CD4-positive, alpha-beta T cell treated with Interleukin-2 at 100 ng/mL for 4 hours (primary cell): ENCODE measurements around the gene CABP1.
A peak's percentile ranks its signal among the peaks of the same experiment; 100 is the strongest.

Experiments used
- DNase-seq: peaks from one replicate; pipeline ENCODE4 v3.0.0-alpha.2; 2020; ENCODE audit warnings: low spot score

Gene CABP1

GRCh38 chr12:120693848-120694247 lies 53.4 kb downstream of the CABP1 start:
- no peak for DNase-seq

DNA sequence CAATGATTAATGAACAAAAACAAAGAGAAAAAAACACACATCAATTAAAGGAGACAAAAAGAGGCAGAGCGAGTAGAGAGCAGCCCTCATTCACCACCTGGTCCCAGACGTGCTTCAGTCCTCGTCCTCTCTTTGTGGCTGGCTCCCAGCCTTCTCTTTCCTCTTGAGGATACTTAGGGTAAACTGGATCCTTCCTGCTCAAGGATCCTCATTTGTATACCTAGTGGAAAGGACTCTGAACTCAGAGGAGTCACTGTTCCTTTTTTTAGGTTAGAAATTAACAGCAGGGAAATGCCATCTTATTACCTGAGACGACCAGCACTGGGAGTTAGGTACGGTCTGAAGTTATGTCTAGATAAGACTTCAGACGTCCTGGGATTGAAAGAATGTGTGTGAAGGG lies 56.2 kb downstream of the CABP1 start:
- no peak for DNase-seq

DNA sequence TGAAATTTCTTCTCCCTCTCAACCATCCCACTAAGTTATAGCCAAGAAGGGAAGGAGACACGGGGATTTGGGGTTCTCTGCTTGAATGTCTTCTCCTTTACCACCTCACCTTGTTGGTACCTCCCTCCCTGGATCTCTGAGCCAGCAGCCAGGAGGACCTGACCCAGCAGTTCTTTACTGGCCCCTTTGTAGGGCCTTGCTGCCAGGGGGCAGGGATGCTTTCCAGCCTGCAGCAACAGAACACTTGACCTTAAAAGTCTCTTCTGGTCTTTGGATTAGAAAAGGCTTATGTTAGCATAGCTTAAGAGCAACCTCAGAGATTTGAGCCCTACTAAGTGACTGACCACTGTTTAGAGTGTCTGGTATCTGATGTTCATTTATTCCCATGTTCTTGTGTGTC lies 56.9 kb downstream of the CABP1 start:
- no peak for DNase-seq

DNA sequence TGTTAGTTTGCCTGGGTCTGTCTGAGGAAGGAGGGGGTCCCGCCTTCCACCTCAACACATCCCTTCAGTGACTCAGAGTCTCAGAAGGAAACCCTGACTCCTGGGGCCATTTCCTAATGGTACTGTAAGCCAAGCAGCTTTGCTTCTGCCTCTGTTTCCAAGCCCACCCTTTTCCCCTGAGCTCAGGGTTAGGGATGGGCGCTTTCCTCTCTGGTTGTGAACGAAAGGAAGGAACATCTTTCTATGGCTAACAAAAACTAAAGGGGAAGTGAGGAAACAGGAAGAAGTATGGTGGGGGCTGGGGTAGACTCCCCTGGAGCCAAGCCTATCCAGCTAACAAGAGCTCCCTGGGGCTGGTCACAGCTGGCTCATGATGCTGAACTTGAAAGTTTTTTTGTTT lies 58.2 kb downstream of the CABP1 start:
- DNase-seq = no peak

- DNase-seq = no peak
Measured at GRCh38 chr12:120699553-120699952, 59.1 kb downstream of the CABP1 start.

DNA sequence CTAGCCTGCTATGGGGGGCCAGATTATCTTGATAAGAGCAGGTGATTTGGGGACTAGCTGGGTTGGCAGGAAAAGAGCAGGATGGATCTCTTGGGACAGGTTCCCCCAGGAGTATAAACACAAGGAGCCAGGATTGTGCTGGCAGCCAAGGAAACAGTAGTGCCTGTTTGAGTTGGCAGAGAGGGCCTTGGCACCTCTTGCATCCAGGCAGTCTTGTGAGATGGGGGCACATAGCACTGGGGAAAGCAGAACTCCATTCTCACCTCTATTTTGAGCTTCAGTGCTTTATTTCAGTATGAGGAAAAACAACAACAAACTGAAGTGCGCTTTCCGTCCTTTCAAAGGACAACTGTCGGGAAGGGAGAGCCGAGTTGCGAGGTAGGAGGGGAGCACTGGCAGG lies 60.5 kb downstream of the CABP1 start:
- DNase-seq = no peak

GRCh38 chr12:120702637-120703036 lies 62.2 kb downstream of the CABP1 start:
- no peak for DNase-seq

- DNase-seq = no peak
Measured at GRCh38 chr12:120703311-120703942, 63.0 kb downstream of the CABP1 start.

GRCh38 chr12:120705618-120706017 lies 65.2 kb downstream of the CABP1 start:
- no peak for DNase-seq

DNA sequence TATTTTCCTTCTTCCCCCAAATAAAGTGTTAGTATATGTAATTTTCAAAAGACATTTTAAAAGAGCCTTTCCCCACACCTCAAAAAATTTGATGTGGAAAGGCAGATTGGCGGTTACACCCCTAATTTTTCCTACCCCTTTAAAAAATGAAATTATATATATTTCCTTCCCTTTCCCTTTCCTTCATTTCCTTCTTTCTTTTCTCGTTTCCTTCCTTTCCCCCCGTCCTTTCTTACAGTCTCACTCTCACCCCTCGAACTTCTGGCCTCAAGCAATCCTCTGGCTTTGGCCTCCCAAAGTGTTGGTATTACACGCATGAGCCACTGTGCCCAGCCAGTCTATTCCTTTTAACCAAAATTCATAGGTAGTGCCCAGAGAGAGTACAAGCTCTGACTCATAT lies 65.6 kb downstream of the CABP1 start:
- no peak for DNase-seq

GRCh38 chr12:120708651-120709050 lies 68.2 kb downstream of the CABP1 start:
- DNase-seq = no peak

DNA sequence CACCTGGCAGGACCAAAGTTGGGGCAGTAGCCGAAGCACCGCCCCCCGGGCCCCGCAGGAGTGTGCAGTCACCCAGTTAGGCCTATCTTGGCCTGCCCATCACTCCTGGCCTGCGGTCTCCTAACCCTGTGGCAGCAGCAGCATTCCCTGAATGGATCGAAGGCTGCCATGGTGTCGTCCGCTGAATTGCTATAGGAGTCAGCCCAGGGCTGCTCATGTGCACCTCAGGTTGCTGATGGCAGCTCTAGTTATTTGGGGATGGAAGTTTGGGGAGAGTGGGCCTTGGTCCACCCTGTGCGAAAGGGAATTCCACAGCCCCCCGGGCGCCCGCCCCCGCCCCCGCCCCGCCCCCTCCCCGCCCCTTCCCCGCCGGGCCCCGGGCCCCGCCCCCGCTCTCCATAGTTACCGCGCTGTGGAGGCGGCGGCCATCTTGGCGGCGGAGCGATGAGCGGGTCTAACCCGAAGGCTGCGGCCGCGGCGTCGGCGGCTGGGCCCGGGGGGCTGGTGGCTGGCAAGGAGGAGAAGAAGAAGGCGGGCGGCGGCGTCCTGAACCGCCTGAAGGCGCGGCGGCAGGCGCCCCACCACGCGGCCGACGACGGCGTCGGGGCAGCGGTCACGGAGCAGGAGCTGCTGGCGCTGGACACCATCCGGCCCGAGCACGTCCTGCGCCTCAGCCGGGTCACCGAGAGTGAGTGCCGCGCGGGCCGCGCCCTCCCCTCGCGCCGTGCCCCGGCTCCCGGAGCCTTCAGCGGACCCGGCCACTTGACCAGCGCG lies 69.8 kb downstream of the CABP1 start, which contains the start of gene UNC119B:
Gene UNC119B (plus strand): TSS at position 428 of the 774 bp plus-strand sequence. CDS start 17 bp downstream, at position 445.
- peak; percentile 68 for DNase-seq

GRCh38 chr12:120710805-120711296 lies 70.4 kb downstream of the CABP1 start:
- DNase-seq = peak; percentile 17

DNA sequence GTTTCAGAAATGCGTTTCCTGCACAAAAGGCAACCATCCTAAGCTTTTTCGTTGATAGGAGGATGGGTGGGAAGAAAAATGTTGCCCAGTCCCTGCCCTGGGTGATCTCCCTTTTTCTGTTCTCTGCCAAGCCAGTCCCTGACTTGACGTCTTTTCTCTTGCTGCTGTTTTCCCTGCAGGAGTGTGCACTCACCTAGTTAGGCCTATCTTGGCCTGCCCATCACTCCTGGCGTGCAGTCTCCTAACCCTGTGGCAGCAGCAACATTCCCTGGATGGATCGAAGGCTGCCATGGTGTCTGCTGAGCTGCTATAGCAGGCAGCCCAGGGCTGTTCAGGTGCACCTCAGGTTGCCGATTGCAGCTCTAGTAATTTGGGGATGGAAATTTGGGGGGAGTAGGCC lies 71.0 kb downstream of the CABP1 start:
- DNase-seq = no peak

- DNase-seq = no peak
Measured at GRCh38 chr12:120712610-120713009, 72.2 kb downstream of the CABP1 start.

GRCh38 chr12:120713861-120714482 lies 73.5 kb downstream of the CABP1 start:
- peak; percentile 89 for DNase-seq
